HG02610 (cell line): ENCODE data around the gene ST3GAL6.

Experiments
- ATAC-seq: cut with Tn5 transposase; IDR thresholded peaks from one replicate; pipeline ENCODE4 v1.9.1; 2021; ENCODE audit warnings: mild to moderate bottlenecking, moderate library complexity; ENCODE audit not compliant: unreplicated experiment

Gene ST3GAL6

GRCh38 chr3:98739266-98739665, 23.9 kb upstream of the ST3GAL6 start:
- no peak for ATAC-seq

GRCh38 chr3:98740324-98740723, 22.8 kb upstream of the ST3GAL6 start:
- ATAC-seq = no peak

GRCh38 chr3:98741121-98741716, 21.9 kb upstream of the ST3GAL6 start:
- ATAC-seq = no peak

DNA sequence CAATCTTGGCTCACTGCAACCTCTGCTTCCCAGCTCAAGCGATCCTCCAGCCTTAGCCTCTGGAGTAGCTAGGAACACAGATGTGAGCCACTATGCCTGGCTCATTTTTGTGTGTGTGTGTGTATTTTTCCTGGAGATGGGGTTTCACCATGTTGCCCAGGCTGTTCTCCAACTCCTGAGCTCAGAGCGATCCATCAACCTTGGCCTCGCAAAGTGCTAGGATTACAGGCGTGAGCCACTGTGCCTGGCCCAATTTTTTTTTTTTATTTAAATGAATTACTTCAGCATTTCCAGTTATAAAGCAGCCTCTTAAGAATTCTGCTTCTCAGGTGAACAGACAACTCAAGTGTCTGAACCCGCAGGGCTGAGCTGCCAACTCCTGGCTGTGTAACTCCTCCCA, 20.1 kb upstream of the ST3GAL6 start:
- ATAC-seq = no peak

DNA sequence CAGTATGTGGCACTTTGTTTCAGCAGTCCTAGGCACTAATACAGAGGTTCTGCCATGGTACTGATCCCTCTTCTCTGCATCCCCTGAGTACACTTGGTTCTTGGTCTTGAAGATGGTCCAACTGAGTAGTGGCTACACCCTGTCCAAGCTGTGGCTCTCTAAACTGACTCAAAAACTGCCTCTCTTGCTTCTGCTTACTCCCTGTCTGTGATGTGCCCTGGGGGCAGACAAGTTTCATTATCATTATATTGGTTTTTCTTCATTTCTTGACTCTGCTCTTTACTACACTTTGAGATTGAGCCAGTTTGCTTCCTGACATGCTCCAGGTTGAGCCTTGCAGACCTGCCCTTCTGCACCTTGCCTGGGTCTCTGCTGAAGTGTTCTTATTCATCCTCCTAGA, 18.9 kb upstream of the ST3GAL6 start:
- peak; percentile 44 for ATAC-seq

- peak; percentile 18 for ATAC-seq
Observed at GRCh38 chr3:98745718-98746117, 17.4 kb upstream of the ST3GAL6 start.

GRCh38 chr3:98746122-98746521, 17.0 kb upstream of the ST3GAL6 start:
- no peak for ATAC-seq

DNA sequence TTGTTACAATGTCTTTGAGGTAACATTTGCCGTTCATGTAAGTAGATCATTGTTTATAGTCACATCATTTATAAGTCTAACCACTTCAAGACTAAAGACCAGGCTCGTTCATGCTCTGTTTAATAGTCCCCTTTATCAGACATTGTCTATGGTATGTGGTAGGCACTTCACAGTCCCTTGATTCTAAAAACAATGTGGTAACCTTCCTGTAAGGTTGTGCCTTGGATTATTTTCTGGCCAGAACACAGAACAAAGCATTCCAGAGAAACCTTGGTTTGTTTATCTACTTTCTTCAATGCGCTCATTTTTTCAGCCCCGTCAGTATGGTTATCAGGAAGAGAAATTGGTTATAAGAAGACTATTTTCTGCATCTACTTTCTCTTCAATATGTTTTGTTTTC, 16.3 kb upstream of the ST3GAL6 start:
- ATAC-seq = no peak

- no peak for ATAC-seq
Observed at GRCh38 chr3:98750276-98750919, 12.7 kb upstream of the ST3GAL6 start.

DNA sequence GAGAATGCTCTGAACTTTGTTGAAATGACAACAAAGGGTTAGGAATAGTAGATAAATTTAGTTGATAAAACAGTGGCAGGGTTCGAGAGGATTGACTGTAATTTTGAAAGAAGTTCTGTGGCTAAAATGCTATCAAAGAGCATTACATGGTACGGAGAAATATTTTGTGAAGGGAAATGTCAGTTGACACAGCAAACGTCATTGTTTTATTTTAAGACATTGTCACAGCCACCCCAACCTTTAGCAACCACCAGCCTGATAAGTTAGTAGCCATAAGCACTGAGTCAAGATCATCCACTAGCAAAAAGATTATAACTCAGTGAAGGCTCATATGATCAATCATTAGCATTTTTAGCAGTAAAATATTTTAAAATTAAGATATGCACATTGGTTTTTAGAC, 8.7 kb upstream of the ST3GAL6 start:
- no peak for ATAC-seq

- no peak for ATAC-seq
Observed at GRCh38 chr3:98755601-98756000, 7.5 kb upstream of the ST3GAL6 start.

- ATAC-seq = no peak
Observed at GRCh38 chr3:98759629-98760028, 3.5 kb upstream of the ST3GAL6 start.

- ATAC-seq = no peak
Observed at GRCh38 chr3:98761643-98762229, 1.4 kb upstream of the ST3GAL6 start.

DNA sequence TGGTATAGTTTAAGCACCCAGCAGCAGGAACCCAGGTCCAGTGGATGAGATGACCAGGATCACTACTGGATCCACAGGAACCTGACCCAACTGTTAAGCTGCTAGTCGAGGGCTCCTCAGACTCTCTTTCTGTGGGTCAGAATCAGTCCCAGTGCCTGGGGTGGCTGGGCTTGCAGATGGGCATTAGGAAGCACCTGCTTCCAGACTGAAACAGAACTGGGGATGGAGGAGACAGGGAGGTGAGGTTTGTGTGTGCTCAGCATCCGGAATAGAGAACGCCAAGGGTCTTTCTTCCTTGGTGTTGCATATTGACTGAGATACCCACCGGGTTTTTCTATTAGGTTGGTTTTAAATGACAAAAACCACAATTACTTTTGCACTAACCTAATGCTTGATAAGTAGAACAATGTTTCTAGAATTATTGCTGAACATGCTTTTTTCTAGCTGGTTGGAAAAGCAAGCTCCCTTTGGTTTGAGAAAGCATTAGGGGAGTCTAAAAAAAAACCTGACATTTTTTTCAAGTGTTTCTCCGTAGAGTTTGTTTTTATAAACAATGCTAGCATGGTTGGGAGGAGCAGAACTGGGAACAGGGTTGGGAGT, 779 bp downstream of the ST3GAL6 start:
- no peak for ATAC-seq

GRCh38 chr3:98764472-98764884, 1.3 kb downstream of the ST3GAL6 start:
- ATAC-seq = no peak

GRCh38 chr3:98765721-98766120, 2.6 kb downstream of the ST3GAL6 start:
- ATAC-seq = no peak

- ATAC-seq = no peak
Observed at GRCh38 chr3:98766924-98767323, 3.8 kb downstream of the ST3GAL6 start.

GRCh38 chr3:98768961-98769360, 5.8 kb downstream of the ST3GAL6 start:
- ATAC-seq = no peak

GRCh38 chr3:98769448-98769847, 6.3 kb downstream of the ST3GAL6 start:
- ATAC-seq = no peak

- peak; percentile 73 for ATAC-seq
Observed at GRCh38 chr3:98770261-98771039, 7.3 kb downstream of the ST3GAL6 start.

DNA sequence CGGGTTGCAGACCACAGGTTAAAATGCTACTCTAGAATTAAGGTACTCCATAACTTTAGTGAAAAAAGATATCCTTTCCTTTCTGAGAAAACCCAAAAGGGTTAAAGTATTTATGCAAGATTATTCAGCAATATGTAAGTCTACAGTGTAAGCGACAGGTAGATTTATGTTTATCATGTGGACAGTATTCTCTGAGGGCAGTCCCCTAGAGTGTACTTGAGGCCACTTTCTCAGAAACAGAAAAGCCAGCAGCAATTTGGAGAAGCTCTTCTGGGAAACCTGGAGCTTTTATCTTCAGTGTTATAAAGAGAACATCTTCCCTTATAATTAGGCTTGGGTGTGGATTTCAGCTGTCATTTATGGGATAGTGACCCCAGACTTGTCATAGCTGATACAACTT, 8.9 kb downstream of the ST3GAL6 start:
- no peak for ATAC-seq
